ENCODE measurements around the gene STOX2.

DNA sequence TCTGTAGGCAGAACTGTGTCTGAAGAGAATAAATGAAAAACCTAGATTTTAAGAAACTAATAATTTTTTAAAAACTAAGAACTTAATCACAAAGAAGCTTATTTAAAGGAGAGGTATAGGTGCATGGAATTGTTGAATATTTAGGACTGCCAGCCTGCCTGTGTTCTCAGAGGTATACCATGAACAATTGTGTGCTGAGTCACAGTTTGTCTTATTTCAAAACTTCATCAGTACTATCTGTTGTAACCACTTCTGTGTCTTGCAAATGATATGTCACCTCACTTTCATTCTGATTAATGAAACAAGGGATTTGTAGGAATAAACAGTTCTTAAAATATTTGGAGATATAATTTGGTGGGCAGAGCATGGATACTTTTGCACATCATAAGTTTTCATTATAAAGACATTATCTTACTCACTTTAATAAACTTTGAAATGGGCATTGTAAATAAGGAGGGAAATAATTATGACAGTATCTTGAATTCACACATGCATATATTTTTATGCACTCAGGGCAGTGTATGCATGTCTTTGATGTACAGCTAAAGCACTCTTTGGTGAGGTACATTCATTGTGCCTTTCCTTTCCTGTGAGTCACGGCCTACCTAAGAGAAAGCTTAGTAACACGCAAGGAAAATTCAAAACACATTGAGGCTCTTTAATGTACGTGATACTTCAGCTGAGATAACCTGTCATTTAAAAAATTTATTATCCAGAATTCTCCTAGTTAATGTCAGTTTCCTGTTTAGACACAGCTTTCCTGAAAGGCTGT is 31.7 kb downstream of the STOX2 start:
- TF ChIP-seq EZH2phosphoT487 (IDR thresholded peaks at IDR 0.05; ENCODE audit: insufficient read depth, low read depth) = no peak
- TF ChIP-seq EZH2 (IDR thresholded peaks at IDR 0.05; ENCODE audit: insufficient read depth, poor library complexity, severe bottlenecking) = no peak
